Karpas-422 (cell line): ENCODE data around the gene HK1. TPM values are rescaled to one million over a fixed set of nuclear protein-coding genes. Genes with fewer than 3 reads are reported as not detected.

ENCODE experiments used
- DNase-seq: peaks from one replicate; pipeline ENCODE4 v3.0.0-alpha.2; 2015
- H2AFZ ChIP-seq: fragments of 200-600 bp; sonication (generic); 2 replicates; pipeline ENCODE4 v1.6.1; 2014; ENCODE audit warnings: antibody characterized with exemption, low read length, mixed read lengths
- H3K27ac ChIP-seq: fragments of 200-600 bp; sonication (generic); 2 replicates; pipeline ENCODE4 v1.5.1; 2014; ENCODE audit warnings: mild to moderate bottlenecking, low read length, moderate library complexity
- H3K27me3 ChIP-seq: fragments of 200-600 bp; sonication (generic); 2 replicates; pipeline ENCODE4 v1.6.1; 2014; ENCODE audit warnings: low read length, mixed read lengths
- H3K36me3 ChIP-seq: fragments of 200-600 bp; sonication (generic); 2 replicates; pipeline ENCODE4 v1.6.1; 2014; ENCODE audit warnings: low read length, mixed read lengths; ENCODE audit not compliant: insufficient read depth
- H3K4me1 ChIP-seq: fragments of 200-600 bp; sonication (generic); 2 replicates; pipeline ENCODE4 v1.6.1; 2014; ENCODE audit warnings: mild to moderate bottlenecking, low read length, mixed read lengths
- H3K4me2 ChIP-seq: fragments of 200-600 bp; sonication (generic); 2 replicates; pipeline ENCODE4 v1.6.1; 2014; ENCODE audit warnings: low read length, low read depth, mild to moderate bottlenecking; ENCODE audit not compliant: poor library complexity, severe bottlenecking
- H3K4me3 ChIP-seq: fragments of 200-600 bp; sonication (generic); 2 replicates; pipeline ENCODE4 v1.5.1; 2014; ENCODE audit warnings: mild to moderate bottlenecking, antibody characterized with exemption, low read length, mixed read lengths
- H3K79me2 ChIP-seq: fragments of 200-600 bp; sonication (generic); 2 replicates; pipeline ENCODE4 v1.6.1; 2014; ENCODE audit warnings: mild to moderate bottlenecking, low read length, mixed read lengths
- H3K9ac ChIP-seq: fragments of 200-600 bp; sonication (generic); 2 replicates; pipeline ENCODE4 v1.6.0; 2014; ENCODE audit warnings: low read length
- H3K9me2 ChIP-seq: fragments of 200-600 bp; sonication (generic), shearing (Covaris generic); replicated peaks from 2 replicates; pipeline ENCODE4 v1.6.0; 2014; ENCODE audit warnings: mild to moderate bottlenecking, low read length, moderate library complexity; ENCODE audit not compliant: insufficient read depth
- H3K9me3 ChIP-seq: fragments of 300-700, 200-600 bp; sonication (generic); 2 replicates; pipeline ENCODE4 v1.6.1; 2014; ENCODE audit warnings: low read length, mixed read lengths
- H4K20me1 ChIP-seq: fragments of 200-600 bp; sonication (generic); 2 replicates; pipeline ENCODE4 v1.6.1; 2014; ENCODE audit warnings: mild to moderate bottlenecking, antibody characterized with exemption, low read length, low read depth; ENCODE audit not compliant: insufficient read depth
- total RNA-seq: library from RNA; depleted of rRNA; stranded (reverse); fragments of >200 nt; shearing (Covaris generic); gene quantifications from 2 replicates; pipeline ENCODE4 v1.2.3, GENCODE V29; 2014; ENCODE audit warnings: low replicate concordance

Gene HK1
- total RNA-seq, 1 experiment from 2014 or later: 54.6 TPM

GRCh38 chr10:69239816-69240434 lies 38.4 kb upstream of the HK1 start:
- Histone ChIP-seq H3K4me1 (peaks cover 2% of the 10 kb centered on the region; the same call in 1 of the 2 replicates), H3K9ac (no peak overlapping the region), H4K20me1 (no peaks in the 10 kb centered on the region), H3K9me2 (no peaks in the 10 kb centered on the region), H3K79me2 (no peaks in the 10 kb centered on the region), H2AFZ (no peak overlapping the region), H3K9me3 (no peaks in the 10 kb centered on the region), H3K27me3 (no peaks in the 10 kb centered on the region), H3K4me3 (no peak overlapping the region), H3K27ac (no peak overlapping the region), H3K36me3 (no peaks in the 10 kb centered on the region), H3K4me2 (no peak overlapping the region)
- DNase-seq: no peak

GRCh38 chr10:69240455-69240854 lies 37.8 kb upstream of the HK1 start:
- Histone ChIP-seq H3K36me3 (no peaks in the 10 kb centered on the region), H3K9me3 (no peaks in the 10 kb centered on the region), H4K20me1 (no peaks in the 10 kb centered on the region), H3K27ac (no peak overlapping the region), H3K4me3 (no peak overlapping the region), H3K79me2 (no peaks in the 10 kb centered on the region), H3K9me2 (no peaks in the 10 kb centered on the region), H3K9ac (no peak overlapping the region), H3K27me3 (no peaks in the 10 kb centered on the region), H3K4me2 (no peak overlapping the region), H2AFZ (no peak overlapping the region), H3K4me1 (peaks cover 2% of the 10 kb centered on the region; the same call in 1 of the 2 replicates)
- no peak for DNase-seq

DNA sequence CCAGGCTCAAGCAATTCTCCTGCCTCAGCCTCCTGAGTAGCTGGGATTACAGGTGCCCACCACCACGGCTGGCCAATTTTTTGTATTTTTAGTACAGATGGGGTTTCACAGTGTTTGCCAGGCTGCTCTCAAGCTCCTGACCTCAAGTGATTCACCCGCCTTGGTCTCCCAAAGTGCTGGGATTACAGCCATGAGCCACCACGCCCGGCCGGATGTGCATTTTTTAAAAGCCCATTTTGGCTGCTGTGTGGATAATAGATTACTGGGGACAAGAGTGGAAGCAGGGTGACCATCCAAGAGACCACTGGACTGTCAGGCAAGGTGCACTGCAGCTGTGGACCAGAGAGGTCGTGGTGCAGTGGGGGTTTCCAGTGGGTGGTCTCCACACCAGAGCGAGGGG lies 36.7 kb upstream of the HK1 start:
- Histone ChIP-seq H4K20me1 (no peaks in the 10 kb centered on the region), H3K4me3 (no peak overlapping the region), H3K9me2 (no peaks in the 10 kb centered on the region), H3K36me3 (no peaks in the 10 kb centered on the region), H3K9ac (no peak overlapping the region), H3K27ac (no peak overlapping the region), H3K9me3 (no peaks in the 10 kb centered on the region), H2AFZ (no peak overlapping the region), H3K4me2 (no peak overlapping the region), H3K27me3 (no peaks in the 10 kb centered on the region), H3K79me2 (no peaks in the 10 kb centered on the region), H3K4me1 (peaks cover 2% of the 10 kb centered on the region; the same call in 1 of the 2 replicates)
- DNase-seq: no peak

DNA sequence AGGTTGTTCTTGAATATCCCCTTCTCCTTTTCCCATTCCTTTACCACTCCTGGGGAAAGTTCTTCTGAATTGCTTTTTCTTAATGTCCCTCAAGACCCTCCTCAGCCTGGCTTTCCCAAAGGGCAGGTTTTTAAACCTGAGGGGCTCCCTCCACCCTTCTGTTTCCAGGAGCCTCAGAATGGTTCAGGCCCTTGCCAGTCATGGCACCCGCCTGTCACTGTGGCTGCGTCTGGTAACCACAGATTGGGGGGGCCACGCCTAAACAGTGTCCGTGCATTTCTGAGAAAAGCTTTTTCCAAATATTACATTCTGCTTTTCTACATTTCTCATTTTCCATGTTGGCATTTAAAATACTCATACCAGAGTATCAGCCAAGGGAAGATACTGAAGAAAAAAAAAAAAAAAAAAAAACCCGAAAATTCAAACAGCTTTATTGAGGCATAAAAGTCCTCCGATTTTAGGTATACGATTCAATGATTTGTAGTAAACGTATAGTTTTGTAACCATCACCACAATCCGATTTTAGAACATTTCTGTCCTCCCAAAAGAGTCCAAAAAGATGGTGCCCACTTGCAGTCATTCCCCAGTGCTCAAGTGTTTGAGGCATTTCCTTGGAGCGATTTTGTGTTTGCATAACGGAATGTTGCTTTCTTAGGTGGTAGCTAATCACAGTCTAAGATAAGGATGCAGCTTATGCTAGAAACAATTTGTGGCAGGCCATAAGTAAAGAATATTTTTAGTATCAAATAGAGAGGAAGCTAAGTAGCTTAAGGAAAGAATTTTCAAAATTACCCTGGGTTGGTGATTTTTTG lies 36.0 kb upstream of the HK1 start:
- no peak overlapping the region for H2AFZ ChIP-seq
- no peak overlapping the region for H3K4me3 ChIP-seq
- no peaks in the 10 kb centered on the region for H3K9me3 ChIP-seq
- DNase-seq: no peak
- no peak overlapping the region for H3K4me2 ChIP-seq
- no peaks in the 10 kb centered on the region for H3K9me2 ChIP-seq
- no peaks in the 10 kb centered on the region for H3K79me2 ChIP-seq
- H3K9ac ChIP-seq: no peak overlapping the region
- no peaks in the 10 kb centered on the region for H3K27me3 ChIP-seq
- no peaks in the 10 kb centered on the region for H4K20me1 ChIP-seq
- no peak overlapping the region for H3K27ac ChIP-seq
- H3K36me3 ChIP-seq: no peaks in the 10 kb centered on the region
- peaks cover 2% of the 10 kb centered on the region; the same call in 1 of the 2 replicates for H3K4me1 ChIP-seq

DNA sequence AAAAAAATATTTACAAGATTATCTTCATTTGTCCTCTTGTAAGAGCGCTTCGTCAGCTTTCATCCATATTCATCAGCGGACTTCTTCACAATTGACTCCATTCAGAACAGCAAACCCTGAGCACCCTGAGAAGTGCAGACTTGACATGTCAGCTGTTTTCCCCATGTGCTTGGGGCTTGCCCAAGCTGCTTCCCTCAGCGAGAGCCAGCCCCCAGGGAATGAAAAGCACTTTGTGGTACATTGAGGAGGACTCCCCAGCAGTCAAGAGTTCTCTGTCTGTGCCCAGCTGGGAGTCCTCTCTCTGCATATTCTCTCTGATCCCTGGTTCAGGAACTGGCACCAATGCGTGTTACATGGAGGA lies 35.5 kb upstream of the HK1 start:
- no peak for DNase-seq
- no peaks in the 10 kb centered on the region for H4K20me1 ChIP-seq

DNA sequence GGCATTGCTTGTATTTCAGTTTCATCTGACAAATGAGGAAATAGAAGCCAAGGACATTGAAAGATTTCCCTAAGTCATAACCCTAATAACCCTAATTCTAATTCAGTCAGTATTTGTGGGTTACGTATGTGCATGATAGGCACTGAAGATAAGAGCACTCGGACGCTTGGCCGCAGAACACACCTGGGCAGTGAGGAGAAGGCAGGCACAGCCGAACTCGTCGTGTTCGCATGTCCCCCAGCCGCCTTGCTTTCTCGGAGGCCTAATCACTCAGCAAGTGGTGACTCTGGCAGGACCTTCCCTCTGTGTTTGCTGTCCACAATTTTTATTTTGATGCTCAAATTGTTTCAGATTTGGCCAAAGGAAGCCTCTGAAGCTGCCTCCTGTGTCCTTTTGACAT lies 34.5 kb upstream of the HK1 start:
- no peaks in the 10 kb centered on the region for H3K79me2 ChIP-seq
- H3K9ac ChIP-seq: no peak overlapping the region
- no peaks in the 10 kb centered on the region for H3K27me3 ChIP-seq
- no peak overlapping the region for H3K27ac ChIP-seq
- no peaks in the 10 kb centered on the region for H4K20me1 ChIP-seq
- no peaks in the 10 kb centered on the region for H3K9me2 ChIP-seq
- H3K4me2 ChIP-seq: no peak overlapping the region
- no peak overlapping the region for H3K4me3 ChIP-seq
- no peaks in the 10 kb centered on the region for H3K4me1 ChIP-seq
- no peak overlapping the region for H2AFZ ChIP-seq
- DNase-seq: no peak
- no peaks in the 10 kb centered on the region for H3K36me3 ChIP-seq
- H3K9me3 ChIP-seq: no peaks in the 10 kb centered on the region

More for the DNA sequence above, 35.5 kb upstream of the HK1 start:
- H3K27ac ChIP-seq: no peak overlapping the region
- H3K4me3 ChIP-seq: no peak overlapping the region
- H3K79me2 ChIP-seq: no peaks in the 10 kb centered on the region
- H3K36me3 ChIP-seq: no peaks in the 10 kb centered on the region
- H3K9me2 ChIP-seq: no peaks in the 10 kb centered on the region
- H2AFZ ChIP-seq: no peak overlapping the region
- no peak overlapping the region for H3K4me2 ChIP-seq
- H3K27me3 ChIP-seq: no peaks in the 10 kb centered on the region
- no peak overlapping the region for H3K9ac ChIP-seq
- H3K4me1 ChIP-seq: peaks cover under 1% of the 10 kb centered on the region; the same call in 1 of the 2 replicates
- no peaks in the 10 kb centered on the region for H3K9me3 ChIP-seq

GRCh38 chr10:69246036-69246435 lies 32.3 kb upstream of the HK1 start:
- no peaks in the 10 kb centered on the region for H3K27me3 ChIP-seq

GRCh38 chr10:69246581-69247312 lies 31.5 kb upstream of the HK1 start:
- Histone ChIP-seq H3K4me3 (no peak overlapping the region), H3K79me2 (no peaks in the 10 kb centered on the region), H3K27me3 (no peaks in the 10 kb centered on the region), H3K4me1 (no peaks in the 10 kb centered on the region), H3K9me3 (no peaks in the 10 kb centered on the region), H3K9ac (no peak overlapping the region), H3K9me2 (no peaks in the 10 kb centered on the region), H2AFZ (no peak overlapping the region), H3K27ac (no peak overlapping the region), H4K20me1 (no peaks in the 10 kb centered on the region), H3K4me2 (no peak overlapping the region), H3K36me3 (no peaks in the 10 kb centered on the region)
- no peak for DNase-seq

More at GRCh38 chr10:69246036-69246435, 32.3 kb upstream of the HK1 start:
- no peak overlapping the region for H3K4me3 ChIP-seq
- no peak overlapping the region for H2AFZ ChIP-seq
- H3K79me2 ChIP-seq: no peaks in the 10 kb centered on the region
- DNase-seq: no peak
- H3K9ac ChIP-seq: no peak overlapping the region
- H4K20me1 ChIP-seq: no peaks in the 10 kb centered on the region
- no peaks in the 10 kb centered on the region for H3K9me3 ChIP-seq
- no peak overlapping the region for H3K27ac ChIP-seq
- no peaks in the 10 kb centered on the region for H3K4me1 ChIP-seq
- no peak overlapping the region for H3K4me2 ChIP-seq
- no peaks in the 10 kb centered on the region for H3K36me3 ChIP-seq
- H3K9me2 ChIP-seq: no peaks in the 10 kb centered on the region
